ENCODE data around the gene SELPLG.

The SELPLG gene

GRCh38 chr12:108641446-108642268 lies 8.0 kb upstream of the SELPLG start:
- POLR2A ChIA-PET = no interaction called here
- no peak for TF ChIP-seq L3MBTL2 (conservative IDR thresholded peaks at IDR 0.05)
- TF ChIP-seq ZNF384 (IDR thresholded peaks at IDR 0.05) = no peak
- no peak for TF ChIP-seq SUZ12 (IDR thresholded peaks at IDR 0.05)
- TF ChIP-seq TARDBP (IDR thresholded peaks at IDR 0.05) = no peak
- TF ChIP-seq HDGF (IDR thresholded peaks at IDR 0.05; ENCODE audit: borderline replicate concordance) = no peak
- no peak for TF ChIP-seq FOXM1 (IDR thresholded peaks at IDR 0.05; ENCODE audit: borderline replicate concordance)
- TF ChIP-seq NFRKB (IDR thresholded peaks at IDR 0.05) = no peak
- TF ChIP-seq FOXK2 (IDR thresholded peaks at IDR 0.05) = no peak
- TF ChIP-seq PKNOX1 (IDR thresholded peaks at IDR 0.05) = no peak
- TF ChIP-seq SP1 (IDR thresholded peaks at IDR 0.05) = no peak
- CTCF ChIA-PET = no interaction called here
- DNase-seq (ENCODE audit: extremely low spot score) = no peak

GRCh38 chr12:108640802-108641445 lies 7.2 kb upstream of the SELPLG start:
- ChIA-PET CTCF (no interaction called here), POLR2A (no interaction called here)
- no peak for DNase-seq (ENCODE audit: extremely low spot score)
- TF ChIP-seq PKNOX1 (IDR thresholded peaks at IDR 0.05) (no peak), SUZ12 (IDR thresholded peaks at IDR 0.05) (no peak), SP1 (IDR thresholded peaks at IDR 0.05) (no peak), CTBP1 (IDR thresholded peaks at IDR 0.05; ENCODE audit: borderline replicate concordance) (no peak), FOXA1 (IDR thresholded peaks at IDR 0.05) (no peak), TARDBP (IDR thresholded peaks at IDR 0.05) (no peak), LEF1 (IDR thresholded peaks at IDR 0.05; ENCODE audit: borderline replicate concordance) (no peak)

DNA sequence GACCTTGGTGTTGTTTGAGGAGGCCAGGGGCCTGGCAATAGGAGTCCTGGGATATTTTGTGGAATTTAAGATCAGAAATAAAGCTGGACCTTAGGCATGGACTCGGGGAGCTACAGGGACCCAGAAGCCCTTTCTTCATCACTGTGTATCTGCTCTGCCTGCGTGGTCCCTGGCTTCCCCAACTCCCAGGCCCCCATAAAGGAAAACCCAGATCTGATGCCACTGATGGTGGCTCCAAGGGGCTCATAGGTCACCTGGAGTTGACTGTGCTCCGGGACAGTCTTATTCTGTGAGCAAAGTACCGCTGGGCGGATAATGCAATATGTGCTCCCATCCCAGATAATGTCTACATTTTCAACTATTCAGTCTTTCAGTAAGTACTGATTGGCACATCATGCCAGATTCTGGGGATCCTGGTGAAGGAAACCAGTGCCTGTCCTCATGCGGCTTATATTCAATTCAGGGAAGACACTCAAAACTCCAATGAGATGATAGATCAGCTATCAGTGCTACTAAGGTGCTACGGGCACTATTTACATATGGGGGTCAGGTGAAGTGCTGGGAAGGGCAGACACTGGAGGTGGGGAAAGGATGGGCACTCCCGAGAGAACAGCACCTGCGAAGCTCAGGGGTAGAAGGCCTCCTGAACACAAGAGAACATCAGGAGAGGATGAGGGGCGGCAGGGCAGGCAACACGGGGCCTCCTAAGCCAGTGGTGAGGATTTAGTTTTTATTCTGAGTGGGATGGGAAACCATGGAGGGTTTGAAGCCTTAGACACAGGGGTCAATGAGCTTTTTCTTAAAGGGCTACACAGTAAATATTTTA lies 5.5 kb upstream of the SELPLG start:
- ChIA-PET CTCF (no interaction called here), POLR2A (no interaction called here)
- DNase-seq (ENCODE audit: extremely low spot score) = no peak

GRCh38 chr12:108638141-108638827 lies 4.6 kb upstream of the SELPLG start:
- DNase-seq (ENCODE audit: extremely low spot score) = no peak
- ChIA-PET POLR2A (no interaction called here), CTCF (no interaction called here)
- TF ChIP-seq ZNF384 (IDR thresholded peaks at IDR 0.05) = no peak
- no peak for TF ChIP-seq SP1 (IDR thresholded peaks at IDR 0.05)
- TF ChIP-seq HDGF (IDR thresholded peaks at IDR 0.05; ENCODE audit: borderline replicate concordance) = no peak
- TF ChIP-seq TARDBP (IDR thresholded peaks at IDR 0.05) = no peak
- TF ChIP-seq ELF4 (IDR thresholded peaks at IDR 0.05) = no peak
- no peak for TF ChIP-seq LEF1 (IDR thresholded peaks at IDR 0.05; ENCODE audit: borderline replicate concordance)
- no peak for TF ChIP-seq BHLHE40 (IDR thresholded peaks at IDR 0.05; ENCODE audit: borderline replicate concordance)
- no peak for TF ChIP-seq FOXM1 (IDR thresholded peaks at IDR 0.05; ENCODE audit: borderline replicate concordance)

More for the DNA sequence above, 5.5 kb upstream of the SELPLG start:
- TF ChIP-seq HDGF (IDR thresholded peaks at IDR 0.05; ENCODE audit: borderline replicate concordance) (no peak), SP1 (IDR thresholded peaks at IDR 0.05) (no peak), ELF4 (IDR thresholded peaks at IDR 0.05) (no peak), TARDBP (IDR thresholded peaks at IDR 0.05) (no peak), FOXA1 (IDR thresholded peaks at IDR 0.05) (no peak), FOXM1 (IDR thresholded peaks at IDR 0.05; ENCODE audit: borderline replicate concordance) (no peak)

DNA sequence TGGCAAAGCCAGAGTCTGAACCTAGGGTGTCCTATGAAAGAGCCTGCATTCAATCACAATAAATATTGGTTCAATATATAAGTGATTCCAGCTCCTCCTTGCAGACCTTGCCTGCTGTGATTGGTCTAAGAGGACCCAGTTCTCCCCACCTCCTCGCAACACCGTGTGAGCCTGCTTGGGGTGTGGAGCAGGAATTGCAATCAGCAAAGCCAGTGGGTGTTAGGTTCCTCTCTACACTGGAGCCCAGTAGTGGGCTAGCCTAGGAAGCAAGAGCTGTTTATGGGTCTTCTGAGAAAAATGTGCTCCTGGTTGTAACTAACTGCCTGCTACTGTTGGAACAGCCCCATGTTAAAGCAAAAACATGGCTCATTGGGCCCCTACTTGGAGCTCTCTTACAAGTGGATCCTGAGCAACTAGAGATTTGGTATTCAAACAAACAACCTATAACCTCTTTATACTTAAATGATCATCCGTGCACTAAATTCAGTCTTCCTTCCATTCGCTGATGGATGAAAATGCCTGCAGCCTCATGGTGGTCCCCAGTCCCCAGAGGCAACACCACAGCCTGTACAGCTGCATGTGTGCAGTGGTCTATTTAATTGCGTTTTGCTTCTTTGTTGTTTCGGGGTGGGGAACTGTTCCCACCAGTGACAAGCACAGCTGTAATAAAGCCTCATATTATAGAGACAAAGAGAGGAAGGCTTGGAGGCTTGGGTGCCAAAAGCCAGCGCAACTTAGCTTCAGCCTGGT lies 3.7 kb upstream of the SELPLG start:
- ChIA-PET CTCF (no interaction called here), POLR2A (no interaction called here)
- no peak for DNase-seq (ENCODE audit: extremely low spot score)
- TF ChIP-seq LEF1 (IDR thresholded peaks at IDR 0.05; ENCODE audit: borderline replicate concordance) = no peak
- no peak for TF ChIP-seq CTBP1 (IDR thresholded peaks at IDR 0.05; ENCODE audit: borderline replicate concordance)
- TF ChIP-seq TARDBP (IDR thresholded peaks at IDR 0.05) = no peak
- no peak for TF ChIP-seq SUZ12 (IDR thresholded peaks at IDR 0.05)
- no peak for TF ChIP-seq PKNOX1 (IDR thresholded peaks at IDR 0.05)
- TF ChIP-seq FOXA1 (IDR thresholded peaks at IDR 0.05) = no peak
- TF ChIP-seq NFRKB (IDR thresholded peaks at IDR 0.05) = no peak
- no peak for TF ChIP-seq BHLHE40 (IDR thresholded peaks at IDR 0.05; ENCODE audit: borderline replicate concordance)
- TF ChIP-seq HDGF (IDR thresholded peaks at IDR 0.05; ENCODE audit: borderline replicate concordance) = no peak
- TF ChIP-seq L3MBTL2 (conservative IDR thresholded peaks at IDR 0.05) = no peak
- no peak for TF ChIP-seq ELF4 (IDR thresholded peaks at IDR 0.05)
- TF ChIP-seq ZNF384 (IDR thresholded peaks at IDR 0.05) = no peak
- TF ChIP-seq SP1 (IDR thresholded peaks at IDR 0.05) = no peak
- no peak for TF ChIP-seq FOXK2 (IDR thresholded peaks at IDR 0.05)
- TF ChIP-seq ARNT (IDR thresholded peaks at IDR 0.05) = no peak
- TF ChIP-seq FOXM1 (IDR thresholded peaks at IDR 0.05; ENCODE audit: borderline replicate concordance) = no peak

All from HEK293T (cell line).